NCI-H1930 (cell line): ENCODE measurements around the gene USP49.
"Not testable (repeated sequence)": the region's sequence is repeated elsewhere in the genome, so short reads cannot be mapped to it uniquely, and the experiment has no call there.

Source experiments
- DNase-seq, 2 experiments: peaks; one replicate each; lab custom pipeline; 2025; lab: John Stamatoyannopoulos, UW

USP49 gene

GRCh38 chr6:41895300-41896233 lies at the start of gene USP49:
USP49 (minus strand) TSS chr6:41895375; CDS start chr6:41806983, 88,392 bp downstream.
- DNase-seq, result peak; percentile 86 to 88

- no peak for DNase-seq
Observed at GRCh38 chr6:41943456-41943855, 48.3 kb upstream of the USP49 start.

- DNase-seq, result not testable (repeated sequence)
Observed at GRCh38 chr6:41942882-41943281, 47.7 kb upstream of the USP49 start.

GRCh38 chr6:41942067-41942851 lies 47.1 kb upstream of the USP49 start:
- DNase-seq, result no peak

- DNase-seq, result peak; percentile 65 to 87
Observed at GRCh38 chr6:41941280-41942066, 46.3 kb upstream of the USP49 start, which contains the start of gene CCND3. CCND3 (minus strand) TSS chr6:41941808; CDS start chr6:41941649, 159 bp downstream.

- no peak for DNase-seq
Observed at GRCh38 chr6:41940759-41941279, 45.6 kb upstream of the USP49 start.

GRCh38 chr6:41939848-41940758 lies 44.9 kb upstream of the USP49 start:
- no peak for DNase-seq

GRCh38 chr6:41939176-41939847 lies 44.1 kb upstream of the USP49 start:
- DNase-seq, result no peak

GRCh38 chr6:41938590-41939175 lies 43.5 kb upstream of the USP49 start:
- DNase-seq, result no peak

- DNase-seq, result no peak
Observed at GRCh38 chr6:41937861-41938574, 42.8 kb upstream of the USP49 start.

GRCh38 chr6:41937472-41937860 lies 42.3 kb upstream of the USP49 start:
- no peak for DNase-seq

GRCh38 chr6:41936073-41936837 lies 41.1 kb upstream of the USP49 start:
- peak in 1 of 2 experiments; percentile 34 for DNase-seq

- DNase-seq, result no peak
Observed at GRCh38 chr6:41935685-41936072, 40.5 kb upstream of the USP49 start.

- DNase-seq, result no peak
Observed at GRCh38 chr6:41935193-41935574, 40.0 kb upstream of the USP49 start.

GRCh38 chr6:41934278-41935192 lies 39.4 kb upstream of the USP49 start:
- DNase-seq, result no peak

GRCh38 chr6:41932378-41932777 lies 37.2 kb upstream of the USP49 start:
- no peak for DNase-seq

GRCh38 chr6:41931792-41932191 lies 36.6 kb upstream of the USP49 start:
- no peak for DNase-seq
